Measurements from ENCODE around the gene SLC38A2. TPM values are rescaled to one million over a fixed set of nuclear protein-coding genes. Genes with fewer than 3 reads are reported as not detected.
A peak's percentile ranks its signal among the peaks of the same experiment; 100 is the strongest.
"Not testable (repeated sequence)": the region's sequence is repeated elsewhere in the genome, so short reads cannot be mapped to it uniquely, and the experiment has no call there.

SLC38A2 gene
- total RNA-seq, 4 donors from 2014 or later: 368 to 440 (median 381) TPM

DNA sequence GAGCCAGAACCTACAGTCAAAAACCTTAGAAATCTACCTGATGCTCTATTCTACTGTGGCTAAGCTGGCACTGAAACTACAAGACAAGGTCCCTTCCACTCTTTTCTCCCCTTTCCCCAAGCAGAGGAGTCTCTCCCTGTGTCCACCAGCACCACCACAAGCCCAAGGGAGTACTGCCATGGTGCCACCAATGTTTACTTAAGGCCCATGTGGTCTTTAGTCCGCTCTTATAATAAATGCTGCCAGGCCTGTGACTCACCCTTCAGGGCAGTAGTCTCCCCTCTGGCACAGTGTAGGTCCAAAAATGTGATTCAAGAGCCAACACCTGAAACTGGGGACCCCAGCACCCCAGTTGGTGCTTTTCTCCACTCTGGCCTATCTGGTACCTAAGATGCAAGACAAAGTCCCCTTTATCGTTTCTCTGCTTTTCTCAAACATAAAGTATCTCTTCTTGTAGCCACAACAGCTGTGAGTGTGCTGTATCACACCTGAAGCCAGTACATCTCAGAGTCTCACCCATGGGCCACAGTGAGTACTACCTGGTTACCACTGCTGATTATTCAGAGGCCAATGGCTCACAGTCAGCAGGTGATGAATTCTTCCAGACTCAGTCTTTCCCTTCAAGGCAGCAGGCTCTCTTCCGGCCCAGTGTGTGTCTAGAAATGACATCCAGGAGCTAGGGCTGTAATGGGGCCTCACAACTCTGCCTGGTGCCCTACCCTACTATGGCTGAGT, 29.3 kb downstream of the SLC38A2 start:
- DNase-seq (ENCODE audit: low spot score in 2 of 2): no peak
- H3K4me3 ChIP-seq: no peak overlapping the region
- no peaks in the 10 kb centered on the region for H3K36me3 ChIP-seq
- H3K27me3 ChIP-seq: no peaks in the 10 kb centered on the region
- no peaks in the 10 kb centered on the region for H3K4me1 ChIP-seq
- no peaks in the 10 kb centered on the region for H3K9me3 ChIP-seq
- 85 to 86% methylated on average over 3 of the region's 3 CpGs for WGBS, 2 donors
- no peak overlapping the region for H3K27ac ChIP-seq
- TF ChIP-seq POLR2A (IDR thresholded peaks at IDR 0.05) (no peak), EP300 (IDR thresholded peaks at IDR 0.05) (no peak)
- TF ChIP-seq, protein P1, sequence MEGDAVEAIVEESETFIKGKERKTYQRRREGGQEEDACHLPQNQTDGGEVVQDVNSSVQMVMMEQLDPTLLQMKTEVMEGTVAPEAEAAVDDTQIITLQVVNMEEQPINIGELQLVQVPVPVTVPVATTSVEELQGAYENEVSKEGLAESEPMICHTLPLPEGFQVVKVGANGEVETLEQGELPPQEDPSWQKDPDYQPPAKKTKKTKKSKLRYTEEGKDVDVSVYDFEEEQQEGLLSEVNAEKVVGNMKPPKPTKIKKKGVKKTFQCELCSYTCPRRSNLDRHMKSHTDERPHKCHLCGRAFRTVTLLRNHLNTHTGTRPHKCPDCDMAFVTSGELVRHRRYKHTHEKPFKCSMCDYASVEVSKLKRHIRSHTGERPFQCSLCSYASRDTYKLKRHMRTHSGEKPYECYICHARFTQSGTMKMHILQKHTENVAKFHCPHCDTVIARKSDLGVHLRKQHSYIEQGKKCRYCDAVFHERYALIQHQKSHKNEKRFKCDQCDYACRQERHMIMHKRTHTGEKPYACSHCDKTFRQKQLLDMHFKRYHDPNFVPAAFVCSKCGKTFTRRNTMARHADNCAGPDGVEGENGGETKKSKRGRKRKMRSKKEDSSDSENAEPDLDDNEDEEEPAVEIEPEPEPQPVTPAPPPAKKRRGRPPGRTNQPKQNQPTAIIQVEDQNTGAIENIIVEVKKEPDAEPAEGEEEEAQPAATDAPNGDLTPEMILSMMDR (IDR thresholded peaks at IDR 0.05): no peak

- 36 to 44% methylated on average over 3 of the region's 3 CpGs for WGBS, 2 donors
- Histone ChIP-seq H3K36me3 (no peaks in the 10 kb centered on the region), H3K4me3 (no peak overlapping the region), H3K4me1 (no peaks in the 10 kb centered on the region), H3K27ac (no peak overlapping the region), H3K27me3 (no peaks in the 10 kb centered on the region), H3K9me3 (no peaks in the 10 kb centered on the region)
- TF ChIP-seq, protein P1 (IDR thresholded peaks at IDR 0.05): peak; percentile 39 to 75 (median 50)
- TF ChIP-seq EP300 (IDR thresholded peaks at IDR 0.05): no peak
- peak in 1 of 2 donors; percentile 24 for DNase-seq (ENCODE audit: low spot score in 2 of 2)
Observed at GRCh38 chr12:46342562-46343033, 30.0 kb downstream of the SLC38A2 start.

- no peak for TF ChIP-seq EP300 (IDR thresholded peaks at IDR 0.05)
- TF ChIP-seq, protein P1 (IDR thresholded peaks at IDR 0.05): no peak
- no peak for TF ChIP-seq POLR2A (IDR thresholded peaks at IDR 0.05)
- Histone ChIP-seq H3K27ac (no peak overlapping the region), H3K4me3 (no peak overlapping the region), H3K36me3 (no peaks in the 10 kb centered on the region), H3K4me1 (no peaks in the 10 kb centered on the region), H3K27me3 (no peaks in the 10 kb centered on the region), H3K9me3 (no peaks in the 10 kb centered on the region)
- no peak for DNase-seq (ENCODE audit: low spot score in 2 of 2)
Observed at GRCh38 chr12:46339051-46339450, 33.5 kb downstream of the SLC38A2 start.

DNA sequence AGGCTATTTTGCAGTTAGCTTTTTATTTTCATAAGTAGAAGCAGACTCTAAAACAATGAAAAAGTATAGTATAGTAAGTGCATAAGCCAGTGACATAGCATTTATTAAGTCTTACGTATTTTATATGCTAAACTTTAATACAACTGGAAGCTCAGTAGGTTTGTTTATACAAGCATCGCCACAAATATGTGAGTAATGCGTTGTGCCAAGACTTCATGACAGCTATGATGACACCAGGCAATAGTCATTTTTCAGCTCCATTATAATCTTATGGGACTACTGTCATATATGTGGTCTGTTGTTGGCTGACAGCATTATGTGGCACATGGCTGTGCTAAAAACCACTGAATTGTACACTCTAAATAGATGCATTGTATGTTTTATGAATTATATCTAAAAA, 40.3 kb downstream of the SLC38A2 start:
- TF ChIP-seq, protein P1 (IDR thresholded peaks at IDR 0.05): no peak
- TF ChIP-seq POLR2A (IDR thresholded peaks at IDR 0.05): no peak
- TF ChIP-seq EP300 (IDR thresholded peaks at IDR 0.05): no peak
- H3K27me3 ChIP-seq: no peaks in the 10 kb centered on the region
- 44 to 48% methylated on average over 3 of the region's 3 CpGs for WGBS, 2 donors
- H3K4me1 ChIP-seq: no peaks in the 10 kb centered on the region
- peaks cover 0 to 22% (median 0%) of the 10 kb centered on the region in 4 donors for H3K9me3 ChIP-seq
- no peak for DNase-seq (ENCODE audit: low spot score in 2 of 2)
- H3K27ac ChIP-seq: no peak overlapping the region
- no peak overlapping the region for H3K4me3 ChIP-seq
- H3K36me3 ChIP-seq: no peaks in the 10 kb centered on the region

GRCh38 chr12:46325075-46325474, 47.5 kb downstream of the SLC38A2 start:
- not testable (repeated sequence) for H3K27ac ChIP-seq; H3K4me3 ChIP-seq; H3K36me3 ChIP-seq; H3K27me3 ChIP-seq; H3K4me1 ChIP-seq; DNase-seq (ENCODE audit: low spot score in 2 of 2)
- 88 to 92% methylated on average over 5 of the region's 5 CpGs for WGBS, 2 donors
- H3K9me3 ChIP-seq: peaks cover 0 to 39% (median 0%) of the 10 kb centered on the region in 4 donors

All from tibial nerve (tissue), 4 donors.